DOHH2 (cell line): ENCODE results near the gene SUCNR1.

Experiments
- EZH2phosphoT487 ChIP-seq: fragments of 200-600 bp; sonication (generic); IDR thresholded peaks from 2 replicates; pipeline ENCODE4 v1.6.1; 2017; ENCODE audit warnings: borderline replicate concordance, mild to moderate bottlenecking, antibody characterized with exemption, low read length, moderate library complexity, mixed read lengths
- TF ChIP-seq, protein P1 (sequence below): fragments of 200-600 bp; sonication (generic); IDR thresholded peaks from one replicate; pipeline ENCODE4 v1.5.1; 2014; ENCODE audit warnings: antibody characterized with exemption, mild to moderate bottlenecking, low read depth, low read length; ENCODE audit not compliant: poor library complexity, severe bottlenecking

DNA sequence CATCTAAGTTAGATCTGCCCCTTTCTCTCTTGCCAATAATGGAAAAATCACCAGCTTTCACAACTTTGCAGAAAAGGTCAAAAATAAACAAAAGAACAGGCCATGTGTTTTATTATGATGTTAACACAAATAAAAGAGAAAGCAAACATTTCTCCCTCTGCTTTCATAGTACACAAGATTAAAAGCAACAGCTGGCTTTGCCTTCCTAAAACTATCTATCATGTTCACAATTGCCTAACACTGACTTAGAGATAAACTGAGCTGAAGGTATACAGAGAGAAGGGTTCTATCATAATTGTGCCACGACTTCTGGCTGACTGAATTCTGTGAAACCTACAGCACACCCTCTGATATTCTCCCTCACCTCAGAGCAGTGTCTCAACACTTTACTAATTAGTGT is 30.2 kb upstream of the SUCNR1 start:
- TF ChIP-seq, protein P1, sequence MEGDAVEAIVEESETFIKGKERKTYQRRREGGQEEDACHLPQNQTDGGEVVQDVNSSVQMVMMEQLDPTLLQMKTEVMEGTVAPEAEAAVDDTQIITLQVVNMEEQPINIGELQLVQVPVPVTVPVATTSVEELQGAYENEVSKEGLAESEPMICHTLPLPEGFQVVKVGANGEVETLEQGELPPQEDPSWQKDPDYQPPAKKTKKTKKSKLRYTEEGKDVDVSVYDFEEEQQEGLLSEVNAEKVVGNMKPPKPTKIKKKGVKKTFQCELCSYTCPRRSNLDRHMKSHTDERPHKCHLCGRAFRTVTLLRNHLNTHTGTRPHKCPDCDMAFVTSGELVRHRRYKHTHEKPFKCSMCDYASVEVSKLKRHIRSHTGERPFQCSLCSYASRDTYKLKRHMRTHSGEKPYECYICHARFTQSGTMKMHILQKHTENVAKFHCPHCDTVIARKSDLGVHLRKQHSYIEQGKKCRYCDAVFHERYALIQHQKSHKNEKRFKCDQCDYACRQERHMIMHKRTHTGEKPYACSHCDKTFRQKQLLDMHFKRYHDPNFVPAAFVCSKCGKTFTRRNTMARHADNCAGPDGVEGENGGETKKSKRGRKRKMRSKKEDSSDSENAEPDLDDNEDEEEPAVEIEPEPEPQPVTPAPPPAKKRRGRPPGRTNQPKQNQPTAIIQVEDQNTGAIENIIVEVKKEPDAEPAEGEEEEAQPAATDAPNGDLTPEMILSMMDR: no peak
- no peak for TF ChIP-seq EZH2phosphoT487
